ENCODE data around the gene NNT.

GRCh38 chr5:43635374-43635773 is 32.4 kb downstream of the NNT start:
- TF ChIP-seq CTCF (IDR thresholded peaks at IDR 0.05) (no peak), POLR2A (IDR thresholded peaks at IDR 0.05) (no peak)
